Chondrocyte (in vitro differentiated cells): ENCODE results near the gene LGI4. TPM values are rescaled to one million over a fixed set of nuclear protein-coding genes. Genes with fewer than 3 reads are reported as not detected.

ENCODE experiments used
- DNase-seq: peaks from one replicate; pipeline ENCODE4 v3.0.0; 2021; ENCODE audit warnings: mixed read lengths, low spot score
- H3K27ac Mint-ChIP-seq: one replicate; pipeline ENCODE4 v1.8.0; 2021; ENCODE audit warnings: mild to moderate bottlenecking, moderate library complexity, mixed read lengths; ENCODE audit not compliant: unreplicated experiment
- H3K27me3 Mint-ChIP-seq: 2 replicates; pipeline ENCODE4 v1.8.0; 2021; ENCODE audit warnings: low read depth, mixed read lengths
- H3K36me3 Mint-ChIP-seq: 2 replicates; pipeline ENCODE4 v1.8.0; 2021; ENCODE audit warnings: low read depth, mixed read lengths
- H3K4me1 Mint-ChIP-seq: 2 replicates; pipeline ENCODE4 v1.8.0; 2021; ENCODE audit warnings: low read depth, mild to moderate bottlenecking, mixed read lengths
- H3K4me3 Mint-ChIP-seq: one replicate; pipeline ENCODE4 v1.8.0; 2021; ENCODE audit warnings: mild to moderate bottlenecking, moderate library complexity, mixed read lengths; ENCODE audit not compliant: unreplicated experiment
- H3K9me3 Mint-ChIP-seq: 2 replicates; pipeline ENCODE4 v1.8.0; 2021; ENCODE audit warnings: low read depth, mixed read lengths
- long read RNA-seq: library from polyadenylated mRNA; stranded (forward); transcript quantifications from one replicate; pipeline ENCODE4 v2.0.0, GENCODE V29; 2021
- total RNA-seq: library from RNA; stranded (reverse); gene quantifications from 3 replicates; pipeline ENCODE4 v1.2.1, GENCODE V29; 2021
- TF ChIP-seq, protein P1 (sequence below): fragments of 200-600 bp; sonication (generic); IDR thresholded peaks from 2 replicates; pipeline ENCODE4 v1.5.0; 2021; ENCODE audit warnings: antibody characterized with exemption, mild to moderate bottlenecking, moderate library complexity

The LGI4 gene
- 0.46 to 2.2 TPM (median 1.3 TPM) in 3 replicates for total RNA-seq
- long read RNA-seq, partial matches to known transcripts, result 0 of 1 reads
- long read RNA-seq, other reads (novel, unspliced or antisense), result 0 of 1 reads

DNA sequence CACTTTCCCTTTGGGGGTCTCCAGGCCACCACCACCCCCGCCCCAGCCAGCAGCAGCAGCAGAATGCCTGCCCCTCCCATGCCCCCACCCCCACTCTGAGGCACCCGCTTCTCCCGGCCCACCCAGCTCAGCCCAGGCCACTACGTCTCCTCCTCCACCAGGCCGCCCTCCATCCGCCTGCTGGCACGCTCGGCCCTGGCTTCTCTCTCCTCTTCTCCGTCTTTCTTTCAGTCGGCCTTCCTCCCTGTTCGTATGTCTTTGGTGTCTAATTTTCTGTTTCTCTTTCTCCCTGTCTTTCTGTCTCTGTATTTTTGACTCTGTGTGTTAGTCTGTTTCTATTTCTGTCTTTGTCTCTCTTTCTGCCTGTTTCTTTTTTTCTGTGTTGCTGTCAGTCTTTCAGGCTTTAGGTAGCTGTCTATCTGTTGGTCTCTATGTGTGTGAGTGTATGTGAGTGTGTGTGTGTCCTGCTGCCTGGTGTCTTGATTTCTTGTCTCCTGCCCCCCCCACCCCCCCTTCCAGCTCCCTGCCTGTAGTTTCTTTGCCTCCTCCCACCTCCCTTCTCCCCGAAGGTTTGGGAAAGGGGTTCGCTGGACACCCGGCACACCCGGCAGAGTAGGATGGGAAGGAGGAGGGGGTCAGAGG lies at the start of gene LGI4:
LGI4 (minus strand) TSS at position 459 of the 642 bp plus-strand sequence; CDS start at position 80, 379 bp downstream.
- no peaks in the 10 kb centered on the region for H3K36me3 Mint-ChIP-seq
- peaks cover 24% of the 10 kb centered on the region for H3K4me1 Mint-ChIP-seq
- TF ChIP-seq, protein P1, sequence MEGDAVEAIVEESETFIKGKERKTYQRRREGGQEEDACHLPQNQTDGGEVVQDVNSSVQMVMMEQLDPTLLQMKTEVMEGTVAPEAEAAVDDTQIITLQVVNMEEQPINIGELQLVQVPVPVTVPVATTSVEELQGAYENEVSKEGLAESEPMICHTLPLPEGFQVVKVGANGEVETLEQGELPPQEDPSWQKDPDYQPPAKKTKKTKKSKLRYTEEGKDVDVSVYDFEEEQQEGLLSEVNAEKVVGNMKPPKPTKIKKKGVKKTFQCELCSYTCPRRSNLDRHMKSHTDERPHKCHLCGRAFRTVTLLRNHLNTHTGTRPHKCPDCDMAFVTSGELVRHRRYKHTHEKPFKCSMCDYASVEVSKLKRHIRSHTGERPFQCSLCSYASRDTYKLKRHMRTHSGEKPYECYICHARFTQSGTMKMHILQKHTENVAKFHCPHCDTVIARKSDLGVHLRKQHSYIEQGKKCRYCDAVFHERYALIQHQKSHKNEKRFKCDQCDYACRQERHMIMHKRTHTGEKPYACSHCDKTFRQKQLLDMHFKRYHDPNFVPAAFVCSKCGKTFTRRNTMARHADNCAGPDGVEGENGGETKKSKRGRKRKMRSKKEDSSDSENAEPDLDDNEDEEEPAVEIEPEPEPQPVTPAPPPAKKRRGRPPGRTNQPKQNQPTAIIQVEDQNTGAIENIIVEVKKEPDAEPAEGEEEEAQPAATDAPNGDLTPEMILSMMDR, result no peak
- peaks cover 6% of the 10 kb centered on the region for H3K27me3 Mint-ChIP-seq
- peak within 1 kb of the TSS; percentile 58 for H3K4me3 Mint-ChIP-seq
- H3K9me3 Mint-ChIP-seq, result no peaks in the 10 kb centered on the region
- H3K27ac Mint-ChIP-seq, result peak within 1 kb of the TSS; percentile 75
- DNase-seq, result no peak

DNA sequence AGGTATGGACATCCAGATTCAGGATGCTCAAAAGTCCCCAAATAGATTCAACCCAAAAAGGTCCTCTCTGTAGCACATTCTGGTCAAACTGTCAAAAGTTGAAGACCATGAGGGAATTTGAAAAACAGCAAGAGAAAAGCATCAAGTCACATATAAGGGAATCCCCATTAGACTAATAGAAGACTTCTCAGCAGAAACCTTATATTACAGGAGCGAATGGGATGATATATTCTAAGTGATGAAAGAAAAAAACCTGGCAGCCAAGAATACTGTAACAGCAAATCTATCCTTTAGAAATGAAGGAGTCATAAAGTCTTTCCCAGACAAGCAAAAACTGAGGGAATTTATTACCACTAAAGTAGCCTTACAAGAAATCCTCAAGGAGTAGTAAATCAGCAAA lies 49.4 kb upstream of the LGI4 start:
- DNase-seq, result no peak
- TF ChIP-seq, protein P1, result no peak
- H3K27me3 Mint-ChIP-seq, result peaks cover 11% of the 10 kb centered on the region
- peaks cover 19% of the 10 kb centered on the region for H3K9me3 Mint-ChIP-seq
- H3K36me3 Mint-ChIP-seq, result peaks cover 5% of the 10 kb centered on the region
- H3K27ac Mint-ChIP-seq, result no peak overlapping the region
- H3K4me3 Mint-ChIP-seq, result no peak overlapping the region
- no peaks in the 10 kb centered on the region for H3K4me1 Mint-ChIP-seq

- H3K4me3 Mint-ChIP-seq, result no peak overlapping the region
- peaks cover 13% of the 10 kb centered on the region for H3K27me3 Mint-ChIP-seq
- H3K4me1 Mint-ChIP-seq, result no peaks in the 10 kb centered on the region
- no peak overlapping the region for H3K27ac Mint-ChIP-seq
- TF ChIP-seq, protein P1, result no peak
- no peak for DNase-seq
- H3K36me3 Mint-ChIP-seq, result peaks cover 3% of the 10 kb centered on the region
- peaks cover 13% of the 10 kb centered on the region for H3K9me3 Mint-ChIP-seq
Observed at GRCh38 chr19:35181387-35181786, 46.5 kb upstream of the LGI4 start.

- peaks cover 5% of the 10 kb centered on the region for H3K4me1 Mint-ChIP-seq
- no peak overlapping the region for H3K4me3 Mint-ChIP-seq
- H3K36me3 Mint-ChIP-seq, result peaks cover 3% of the 10 kb centered on the region
- TF ChIP-seq, protein P1, result no peak
- peaks cover 9% of the 10 kb centered on the region for H3K27me3 Mint-ChIP-seq
- H3K9me3 Mint-ChIP-seq, result peaks cover 8% of the 10 kb centered on the region
- DNase-seq, result no peak
- H3K27ac Mint-ChIP-seq, result no peak overlapping the region
Observed at GRCh38 chr19:35179830-35180229, 45.0 kb upstream of the LGI4 start.

- no peak overlapping the region for H3K27ac Mint-ChIP-seq
- TF ChIP-seq, protein P1, result no peak
- H3K36me3 Mint-ChIP-seq, result peaks cover 1% of the 10 kb centered on the region
- peaks cover 3% of the 10 kb centered on the region for H3K27me3 Mint-ChIP-seq
- H3K9me3 Mint-ChIP-seq, result no peaks in the 10 kb centered on the region
- H3K4me1 Mint-ChIP-seq, result peaks cover 5% of the 10 kb centered on the region
- DNase-seq, result no peak
- no peak overlapping the region for H3K4me3 Mint-ChIP-seq
Observed at GRCh38 chr19:35178701-35179100, 43.8 kb upstream of the LGI4 start.
